Osteoblast (primary cell): ENCODE results near the gene PDGFA. TPM values are rescaled to one million over a fixed set of nuclear protein-coding genes. Genes with fewer than 3 reads are reported as not detected.

ENCODE experiments used
- DNase-seq: peaks from one replicate; pipeline ENCODE4 v3.0.0; 2011; ENCODE audit warnings: low spot score, mixed read lengths; ENCODE audit not compliant: insufficient read length; ENCODE audit errors: missing footprints
- H2AFZ ChIP-seq: 2 replicates; pipeline ENCODE4 v1.6.0; 2011; ENCODE audit warnings: mild to moderate bottlenecking, low read length
- H3K27ac ChIP-seq: 2 replicates; pipeline ENCODE4 v1.5.1; 2011; ENCODE audit warnings: mild to moderate bottlenecking, low read depth, low read length, moderate library complexity
- H3K27me3 ChIP-seq: 2 replicates; pipeline ENCODE4 v1.6.0; 2012; ENCODE audit warnings: mild to moderate bottlenecking, control low read depth, inconsistent platforms, low read length, moderate library complexity; ENCODE audit not compliant: insufficient read depth
- H3K36me3 ChIP-seq: 2 replicates; pipeline ENCODE4 v1.5.1; 2011; ENCODE audit warnings: mild to moderate bottlenecking, low read length, control low read depth, moderate library complexity; ENCODE audit not compliant: insufficient read depth
- H3K4me1 ChIP-seq: 2 replicates; pipeline ENCODE4 v1.5.1; 2011; ENCODE audit warnings: mild to moderate bottlenecking, low read length, control low read depth, moderate library complexity; ENCODE audit not compliant: insufficient read depth
- H3K4me2 ChIP-seq: 2 replicates; pipeline ENCODE4 v1.6.0; 2011; ENCODE audit warnings: mild to moderate bottlenecking, low read length; ENCODE audit not compliant: insufficient read depth
- H3K4me3 ChIP-seq: fragments of 200-600 bp; sonication (generic); 3 replicates; pipeline ENCODE4 v1.5.1; 2012; ENCODE audit warnings: mild to moderate bottlenecking, low read length, inconsistent platforms; ENCODE audit not compliant: insufficient read depth
- H3K79me2 ChIP-seq: 2 replicates; pipeline ENCODE4 v1.6.0; 2012; ENCODE audit warnings: mild to moderate bottlenecking, low read length, control low read depth, inconsistent platforms; ENCODE audit not compliant: insufficient read depth
- H3K9me3 ChIP-seq: 2 replicates; pipeline ENCODE4 v1.5.1; 2011; ENCODE audit warnings: low read depth, low read length, control low read depth
- H4K20me1 ChIP-seq: 2 replicates; pipeline ENCODE4 v1.6.0; 2012; ENCODE audit warnings: mild to moderate bottlenecking, low read length, control low read depth; ENCODE audit not compliant: insufficient read depth
- total RNA-seq: library from RNA; depleted of rRNA; stranded (reverse); fragments of >200 nt; gene quantifications from 2 replicates; pipeline ENCODE4 v1.2.3, GENCODE V29; 2012
- TF ChIP-seq, protein P1 (sequence below): IDR thresholded peaks from 2 replicates; pipeline ENCODE4 v1.5.1; 2011; ENCODE audit warnings: mild to moderate bottlenecking, low read depth, low read length, moderate library complexity; ENCODE audit errors: extremely low read depth

PDGFA gene
- total RNA-seq, 1 donor = 32.6 TPM

DNA sequence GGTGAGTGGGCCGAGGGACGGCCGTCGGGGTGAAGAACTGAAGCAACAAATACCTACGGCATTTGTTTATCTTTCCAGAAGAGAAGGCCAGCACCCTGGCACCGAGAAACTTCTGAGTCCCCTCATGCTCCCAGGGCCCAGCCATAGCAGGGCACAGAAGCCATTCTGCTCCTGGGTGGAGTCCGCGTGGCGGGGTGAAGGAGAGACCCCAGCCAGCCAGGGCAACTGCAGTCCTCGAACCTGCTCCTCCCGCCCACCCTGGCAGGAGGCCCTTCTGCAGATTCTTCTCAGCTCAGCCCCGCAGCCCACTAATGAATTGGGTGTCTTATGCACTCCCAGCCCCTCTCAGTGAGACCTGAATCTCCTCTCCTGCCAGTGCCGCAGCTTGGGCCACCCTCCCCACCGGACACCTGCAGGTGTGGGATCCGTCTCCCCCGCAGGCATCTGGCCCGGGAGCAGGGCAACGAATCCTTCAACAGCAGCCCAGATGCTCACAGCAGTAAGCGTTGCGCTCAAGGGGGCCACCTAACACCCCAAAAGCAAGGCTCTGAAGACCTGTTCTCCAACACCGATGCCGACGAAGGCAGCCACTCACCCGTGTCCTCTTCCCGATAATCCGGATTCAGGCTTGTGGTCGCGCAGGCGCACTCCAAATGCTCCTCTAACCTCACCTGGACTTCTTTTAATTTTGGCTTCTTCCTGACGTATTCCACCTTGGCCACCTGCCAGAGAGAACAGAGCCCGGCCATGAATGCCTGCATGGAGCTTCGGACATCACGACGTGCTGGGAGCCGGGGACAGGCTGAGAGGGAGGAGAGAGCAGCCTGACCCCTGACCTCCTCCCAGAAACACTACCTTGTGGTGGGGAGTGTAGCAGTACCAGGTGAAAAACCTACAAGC lies 18.9 kb downstream of the PDGFA start:
- H3K4me2 ChIP-seq = no peak overlapping the region
- no peaks in the 10 kb centered on the region for H3K4me1 ChIP-seq
- peaks cover 28% of the 10 kb centered on the region for H4K20me1 ChIP-seq
- peaks cover 67% of the 10 kb centered on the region for H3K36me3 ChIP-seq
- no peak overlapping the region for H3K27ac ChIP-seq
- no peak overlapping the region for H3K4me3 ChIP-seq
- no peak overlapping the region for H2AFZ ChIP-seq
- H3K79me2 ChIP-seq = peaks cover 41% of the 10 kb centered on the region
- no peaks in the 10 kb centered on the region for H3K9me3 ChIP-seq
- DNase-seq = no peak
- no peaks in the 10 kb centered on the region for H3K27me3 ChIP-seq
- TF ChIP-seq, protein P1, sequence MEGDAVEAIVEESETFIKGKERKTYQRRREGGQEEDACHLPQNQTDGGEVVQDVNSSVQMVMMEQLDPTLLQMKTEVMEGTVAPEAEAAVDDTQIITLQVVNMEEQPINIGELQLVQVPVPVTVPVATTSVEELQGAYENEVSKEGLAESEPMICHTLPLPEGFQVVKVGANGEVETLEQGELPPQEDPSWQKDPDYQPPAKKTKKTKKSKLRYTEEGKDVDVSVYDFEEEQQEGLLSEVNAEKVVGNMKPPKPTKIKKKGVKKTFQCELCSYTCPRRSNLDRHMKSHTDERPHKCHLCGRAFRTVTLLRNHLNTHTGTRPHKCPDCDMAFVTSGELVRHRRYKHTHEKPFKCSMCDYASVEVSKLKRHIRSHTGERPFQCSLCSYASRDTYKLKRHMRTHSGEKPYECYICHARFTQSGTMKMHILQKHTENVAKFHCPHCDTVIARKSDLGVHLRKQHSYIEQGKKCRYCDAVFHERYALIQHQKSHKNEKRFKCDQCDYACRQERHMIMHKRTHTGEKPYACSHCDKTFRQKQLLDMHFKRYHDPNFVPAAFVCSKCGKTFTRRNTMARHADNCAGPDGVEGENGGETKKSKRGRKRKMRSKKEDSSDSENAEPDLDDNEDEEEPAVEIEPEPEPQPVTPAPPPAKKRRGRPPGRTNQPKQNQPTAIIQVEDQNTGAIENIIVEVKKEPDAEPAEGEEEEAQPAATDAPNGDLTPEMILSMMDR = no peak

DNA sequence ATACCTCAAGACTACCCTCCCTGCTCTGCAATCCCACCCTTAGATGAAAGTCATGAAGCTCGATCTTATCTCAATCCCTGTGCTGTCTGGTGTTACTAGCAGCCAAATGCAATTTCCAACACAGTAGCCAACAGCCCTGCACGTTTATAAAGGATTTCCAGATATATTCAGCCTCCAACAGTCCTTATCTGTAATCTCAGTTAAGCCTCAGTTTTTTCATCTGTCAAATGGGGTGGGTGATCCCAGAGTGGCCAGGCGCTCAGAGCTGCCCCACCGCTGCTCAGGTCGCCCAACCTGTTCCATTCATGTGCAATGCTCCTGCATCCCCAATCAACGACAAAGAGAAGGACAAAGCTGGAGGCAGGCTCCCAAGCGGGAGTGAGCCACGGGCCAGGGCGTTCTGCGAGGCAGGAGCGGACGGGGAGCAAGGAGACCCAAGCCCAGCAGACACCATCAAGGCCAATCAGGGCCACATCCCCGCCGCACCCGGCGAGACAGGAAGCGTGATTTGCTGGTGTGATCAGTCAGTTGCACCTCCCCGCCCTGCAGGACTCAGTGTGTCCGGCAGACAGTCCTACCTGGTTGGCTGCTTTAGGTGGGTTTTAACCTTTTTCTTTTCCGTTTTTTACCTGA lies 19.7 kb downstream of the PDGFA start:
- Histone ChIP-seq H3K27ac (no peak overlapping the region), H3K4me1 (no peaks in the 10 kb centered on the region)

DNA sequence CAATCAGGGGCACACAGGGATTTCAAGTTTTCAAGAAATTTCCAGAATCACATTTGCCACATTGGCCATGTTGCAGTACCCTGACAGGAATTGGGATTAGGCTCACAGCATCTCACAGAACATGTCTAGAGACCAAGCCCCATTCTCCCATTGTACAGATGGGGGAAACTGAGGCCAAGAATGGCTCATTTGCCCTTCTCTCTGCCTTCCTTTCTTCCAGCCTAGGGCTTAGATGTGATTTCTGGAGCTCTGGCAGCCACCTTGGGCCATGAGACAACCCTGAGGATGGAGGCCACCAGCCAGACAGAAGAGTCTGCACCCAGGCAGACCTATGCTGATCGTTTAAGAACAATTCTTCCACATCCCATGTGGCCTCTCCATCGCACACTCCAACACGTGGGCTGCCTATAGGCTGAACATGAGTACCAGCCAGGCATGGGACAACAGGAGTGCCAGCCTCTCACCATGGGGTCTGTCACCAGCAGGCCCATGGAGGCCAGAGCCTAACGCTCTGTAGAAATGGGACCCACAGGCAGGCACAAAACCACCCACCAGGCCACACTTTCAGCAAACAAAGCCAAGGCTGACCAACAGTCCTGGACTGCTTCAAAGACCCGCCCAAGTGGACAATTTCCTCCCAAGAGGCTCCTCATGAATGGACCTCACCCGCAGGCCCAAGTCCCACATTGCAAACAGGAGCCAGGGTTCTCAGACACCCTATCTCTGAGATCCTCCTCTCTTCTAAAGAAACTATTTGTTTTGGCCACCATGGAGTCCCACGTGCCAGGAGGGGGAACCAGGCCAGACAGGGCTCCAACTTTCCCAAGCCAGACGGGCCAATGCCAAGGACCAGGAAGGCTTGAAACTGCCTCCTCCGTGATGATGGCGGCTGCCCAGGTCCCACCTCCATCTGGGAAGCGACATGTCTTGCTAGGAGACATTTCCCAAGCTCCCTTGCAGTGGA lies 20.7 kb downstream of the PDGFA start:
- TF ChIP-seq, protein P1 = no peak
- Histone ChIP-seq H2AFZ (no peak overlapping the region), H3K79me2 (peaks cover 23% of the 10 kb centered on the region), H3K4me2 (no peak overlapping the region), H3K36me3 (peaks cover 56% of the 10 kb centered on the region), H3K4me1 (no peaks in the 10 kb centered on the region), H3K27me3 (no peaks in the 10 kb centered on the region), H3K27ac (no peak overlapping the region), H4K20me1 (peaks cover 21% of the 10 kb centered on the region), H3K9me3 (no peaks in the 10 kb centered on the region), H3K4me3 (no peak overlapping the region)
- peak; percentile 93 for DNase-seq

More for the DNA sequence above, 19.7 kb downstream of the PDGFA start:
- Histone ChIP-seq H3K36me3 (peaks cover 63% of the 10 kb centered on the region), H3K9me3 (no peaks in the 10 kb centered on the region), H3K4me3 (no peak overlapping the region), H3K4me2 (no peak overlapping the region), H3K79me2 (peaks cover 33% of the 10 kb centered on the region), H2AFZ (no peak overlapping the region), H3K27me3 (no peaks in the 10 kb centered on the region), H4K20me1 (peaks cover 24% of the 10 kb centered on the region)
- DNase-seq = no peak
- TF ChIP-seq, protein P1 = no peak
